HG03439 (cell line): ENCODE results near the gene HNRNPM.

ENCODE experiments used
- ATAC-seq: cut with Tn5 transposase; IDR thresholded peaks from one replicate; pipeline ENCODE4 v1.9.1; 2021; ENCODE audit warnings: mild to moderate bottlenecking, moderate library complexity; ENCODE audit not compliant: unreplicated experiment

Gene HNRNPM

GRCh38 chr19:8536282-8536681, 91.5 kb downstream of the HNRNPM start:
- no peak for ATAC-seq

GRCh38 chr19:8537099-8537498, 92.3 kb downstream of the HNRNPM start:
- no peak for ATAC-seq
